HCT116 (cell line): Measurements from ENCODE around the gene ABCC8. TPM values are rescaled to one million over a fixed set of nuclear protein-coding genes. Genes with fewer than 3 reads are reported as not detected.

Source experiments
- ATAC-seq: fragments of 200-7000 bp; cut with Tn5 transposase; 2 replicates; pipeline ENCODE4 v1.9.1; 2020; ENCODE audit warnings: mild to moderate bottlenecking, moderate library complexity
- BruUV-seq: library from RNA; stranded (reverse); fragments of 400-500 nt; replicated peaks from 2 replicates; lab custom pipeline; 2021; lab: Mats Ljungman, UMichigan
- CTCF ChIA-PET: fragments of 300-600 bp; sonication (Branson Sonifier 250); formaldehyde crosslinking; loops from one replicate; lab custom pipeline; 2021; ENCODE audit warnings: antibody characterized with exemption; lab: Charles Lee
- POLR2A ChIA-PET: fragments of 300-600, 350-600 bp; sonication (Branson Sonifier 250); formaldehyde crosslinking; loops from one replicate; lab custom pipeline; 2021; ENCODE audit warnings: antibody characterized with exemption; lab: Charles Lee
- RAD21 ChIA-PET, 2 experiments: fragments of 300-600 bp; sonication (Branson Sonifier 250); formaldehyde crosslinking; loops; one replicate each; lab custom pipeline; 2023; ENCODE audit warnings: low total read pairs in 2 of 2; ENCODE audit not compliant: uncharacterized antibody in 2 of 2, unreplicated experiment in 2 of 2, low non-redundant PET in 1 of 2; lab: Charles Lee
- DNase-seq: peaks from one replicate; pipeline ENCODE4 v3.0.0-alpha.2; 2010; ENCODE audit warnings: low read depth, low spot score
- H2AFZ ChIP-seq: fragments of 200-600 bp; shearing (Covaris generic), sonication (generic); 2 replicates; pipeline ENCODE4 v1.6.1; 2017; ENCODE audit warnings: low read depth, mixed run types, mixed read lengths, antibody characterized with exemption, low read length; ENCODE audit not compliant: poor library complexity, severe bottlenecking
- H3K27ac ChIP-seq: 2 replicates; pipeline ENCODE4 v1.5.1; 2012; ENCODE audit warnings: low read depth, low read length
- H3K27me3 ChIP-seq: fragments of 200-600 bp; sonication (generic); 2 replicates; pipeline ENCODE4 v1.6.1; 2016; ENCODE audit warnings: mixed run types, low read length, mixed read lengths; ENCODE audit not compliant: insufficient read depth
- H3K36me3 ChIP-seq, 2 experiments: fragments of 200-500 bp in 1 of 2; fragments of 200-600 bp in 1 of 2; sonication (Bioruptor generic) in 1 of 2; sonication (generic) in 1 of 2; 2 replicates each; pipeline versions ENCODE4 v1.5.1 to v1.6.1; 2014 to 2016; ENCODE audit warnings: low read length in 2 of 2, inconsistent platforms in 1 of 2, mixed read lengths in 1 of 2, mixed run types in 1 of 2; ENCODE audit not compliant: insufficient read depth in 2 of 2, control insufficient read depth in 1 of 2
- H3K4me1 ChIP-seq, 2 experiments: fragments of 200-600 bp in 1 of 2; sonication (generic) in 1 of 2; 2 replicates each; pipeline versions ENCODE4 v1.5.1 to v1.6.1; 2012 to 2017; ENCODE audit warnings: low read length in 2 of 2, inconsistent platforms in 1 of 2, mild to moderate bottlenecking in 1 of 2, mixed read lengths in 1 of 2, mixed run types in 1 of 2, moderate library complexity in 1 of 2; ENCODE audit not compliant: insufficient read depth in 2 of 2, control insufficient read depth in 1 of 2
- H3K4me2 ChIP-seq: fragments of 200-600 bp; sonication (generic); 2 replicates; pipeline ENCODE4 v1.6.1; 2017; ENCODE audit warnings: mixed run types, low read length, mixed read lengths
- H3K4me3 ChIP-seq, 2 experiments: fragments of 200-600 bp in 1 of 2; sonication (generic) in 1 of 2; replicated peaks in 1 of 2; 2 replicates each; pipeline ENCODE4 v1.5.1; 2011 to 2016; ENCODE audit warnings: low read length in 2 of 2, control low read depth in 1 of 2, low read depth in 1 of 2, mild to moderate bottlenecking in 1 of 2, mixed read lengths in 1 of 2, mixed run types in 1 of 2
- H3K79me2 ChIP-seq: fragments of 200-600 bp; sonication (generic); 2 replicates; pipeline ENCODE4 v1.6.1; 2017; ENCODE audit warnings: mild to moderate bottlenecking, mixed run types, low read length, moderate library complexity, mixed read lengths; ENCODE audit not compliant: insufficient read depth
- H3K9ac ChIP-seq: fragments of 200-600 bp; sonication (generic); 2 replicates; pipeline ENCODE4 v1.6.1; 2016; ENCODE audit warnings: low read length, mixed read lengths
- H3K9me2 ChIP-seq: fragments of 200-600 bp; sonication (generic), shearing (Covaris generic); 2 replicates; pipeline ENCODE4 v1.6.1; 2017; ENCODE audit warnings: mixed run types, mild to moderate bottlenecking, moderate library complexity; ENCODE audit not compliant: insufficient read depth
- H3K9me3 ChIP-seq, 2 experiments: fragments of 200-500 bp in 1 of 2; fragments of 200-600 bp in 1 of 2; sonication (Bioruptor generic) in 1 of 2; sonication (generic) in 1 of 2; 2 replicates each; pipeline ENCODE4 v1.6.1; 2014 to 2017; ENCODE audit warnings: low read length in 2 of 2, mixed read lengths in 2 of 2, inconsistent platforms in 1 of 2, low read depth in 1 of 2, mild to moderate bottlenecking in 1 of 2, mixed run types in 1 of 2, moderate library complexity in 1 of 2; ENCODE audit not compliant: control insufficient read depth in 1 of 2, insufficient read depth in 1 of 2
- H4K20me1 ChIP-seq: fragments of 200-600 bp; sonication (generic), shearing (Covaris generic); 2 replicates; pipeline ENCODE4 v1.6.1; 2017; ENCODE audit warnings: mixed run types, mild to moderate bottlenecking, moderate library complexity; ENCODE audit not compliant: insufficient read depth
- CBX3 ChIP-seq: IDR thresholded peaks from 2 replicates; pipeline ENCODE4 v1.6.1; 2012; ENCODE audit warnings: low read depth
- CEBPB ChIP-seq: IDR thresholded peaks from 2 replicates; pipeline ENCODE4 v1.6.1; 2012; ENCODE audit warnings: low read depth
- EGR1 ChIP-seq: IDR thresholded peaks from 2 replicates; pipeline ENCODE4 v1.6.1; 2012; ENCODE audit warnings: low read depth
- EZH2 ChIP-seq: fragments of 200-600 bp; sonication (generic); IDR thresholded peaks from 2 replicates; pipeline ENCODE4 v1.6.1; 2017; ENCODE audit warnings: antibody characterized with exemption, mixed run types
- EZH2phosphoT487 ChIP-seq: fragments of 200-600 bp; IDR thresholded peaks from 2 replicates; pipeline ENCODE4 v1.6.1; 2018; ENCODE audit warnings: antibody characterized with exemption, borderline replicate concordance
- SIN3A ChIP-seq: IDR thresholded peaks from 2 replicates; pipeline ENCODE4 v1.6.1; 2012; ENCODE audit warnings: low read depth
- SRF ChIP-seq: IDR thresholded peaks from 2 replicates; pipeline ENCODE4 v1.6.1; 2012; ENCODE audit warnings: low read depth
- YY1 ChIP-seq: IDR thresholded peaks from 2 replicates; pipeline ENCODE4 v1.6.1; 2011; ENCODE audit warnings: low read length, low read depth, moderate library complexity, mild to moderate bottlenecking; ENCODE audit not compliant: insufficient replicate concordance; ENCODE audit errors: extremely low read depth
- intact Hi-C: fragments of 100-400 bp; cut with micrococcal nuclease; formaldehyde crosslinking; loops from 2 replicates; pipeline ENCODE4 v1.10.0; 2022
- total RNA-seq: library from RNA; stranded (reverse); gene quantifications from one replicate; pipeline ENCODE4 v1.2.1, GENCODE V29; 2021; ENCODE audit not compliant: unreplicated experiment
- TF ChIP-seq, protein P1 (sequence below), 3 experiments: fragments of 200-600 bp in 1 of 3; sonication (generic) in 1 of 3; IDR thresholded peaks in 2 of 3; conservative IDR thresholded peaks in 1 of 3; 2 replicates each; pipeline ENCODE4 v1.5.1; 2012 to 2017; ENCODE audit warnings: low read depth in 2 of 3, low read length in 2 of 3, antibody characterized with exemption in 1 of 3, borderline replicate concordance in 1 of 3, control low read depth in 1 of 3, mild to moderate bottlenecking in 1 of 3, mixed read lengths in 1 of 3, mixed run types in 1 of 3, moderate library complexity in 1 of 3; ENCODE audit not compliant: insufficient read depth in 1 of 3
- TF ChIP-seq, protein P2 (sequence below): IDR thresholded peaks from 2 replicates; pipeline ENCODE4 v1.6.1; 2012; ENCODE audit warnings: low read depth
- TF ChIP-seq, protein P3 (sequence below): IDR thresholded peaks from 2 replicates; pipeline ENCODE4 v1.6.1; 2012

Gene ABCC8
- total RNA-seq, 1 experiment from 2014 or later = 0.39 TPM

DNA sequence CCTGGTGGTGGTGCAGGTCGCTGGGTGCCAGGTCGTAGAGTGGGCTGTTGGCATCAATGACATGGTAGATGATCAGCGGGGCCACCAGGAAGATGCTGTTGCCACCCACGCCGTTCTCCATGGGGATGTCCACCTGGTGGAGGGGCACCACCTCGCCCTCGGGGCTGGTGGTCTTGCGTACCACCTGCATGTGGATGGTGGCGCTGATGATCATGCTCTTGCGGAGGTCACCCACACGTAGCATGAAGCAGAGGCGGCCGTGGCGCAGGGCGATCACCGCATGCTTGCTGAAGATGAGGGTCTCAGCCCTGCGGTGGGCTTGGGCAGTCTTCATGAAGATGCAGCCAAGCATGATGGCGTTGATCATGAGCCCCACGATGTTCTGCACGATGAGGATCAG is 89.4 kb downstream of the ABCC8 start:
- H3K36me3 ChIP-seq = no peaks in the 10 kb centered on the region
- RAD21 ChIA-PET = interaction anchor here in 1 of 2 experiments (0.9 kb wide), 1 partner anchor 117 kb away, joined by 4 read pairs; no protein-coding TSS in a partner anchor
- no peak overlapping the region for H2AFZ ChIP-seq
- H3K27ac ChIP-seq = no peak overlapping the region
- CTCF ChIA-PET = interaction anchor here (0.7 to 1.2 kb wide), 9 partner anchors 88 to 344 kb away, joined by 3 to 14 read pairs (median 4); no protein-coding TSS in a partner anchor
- no peak overlapping the region for H3K4me2 ChIP-seq
- TF ChIP-seq CBX3 (no peak), YY1 (no peak), EZH2 (no peak), EGR1 (no peak), SIN3A (no peak), EZH2phosphoT487 (no peak), SRF (no peak), CEBPB (no peak)
- TF ChIP-seq, protein P1, sequence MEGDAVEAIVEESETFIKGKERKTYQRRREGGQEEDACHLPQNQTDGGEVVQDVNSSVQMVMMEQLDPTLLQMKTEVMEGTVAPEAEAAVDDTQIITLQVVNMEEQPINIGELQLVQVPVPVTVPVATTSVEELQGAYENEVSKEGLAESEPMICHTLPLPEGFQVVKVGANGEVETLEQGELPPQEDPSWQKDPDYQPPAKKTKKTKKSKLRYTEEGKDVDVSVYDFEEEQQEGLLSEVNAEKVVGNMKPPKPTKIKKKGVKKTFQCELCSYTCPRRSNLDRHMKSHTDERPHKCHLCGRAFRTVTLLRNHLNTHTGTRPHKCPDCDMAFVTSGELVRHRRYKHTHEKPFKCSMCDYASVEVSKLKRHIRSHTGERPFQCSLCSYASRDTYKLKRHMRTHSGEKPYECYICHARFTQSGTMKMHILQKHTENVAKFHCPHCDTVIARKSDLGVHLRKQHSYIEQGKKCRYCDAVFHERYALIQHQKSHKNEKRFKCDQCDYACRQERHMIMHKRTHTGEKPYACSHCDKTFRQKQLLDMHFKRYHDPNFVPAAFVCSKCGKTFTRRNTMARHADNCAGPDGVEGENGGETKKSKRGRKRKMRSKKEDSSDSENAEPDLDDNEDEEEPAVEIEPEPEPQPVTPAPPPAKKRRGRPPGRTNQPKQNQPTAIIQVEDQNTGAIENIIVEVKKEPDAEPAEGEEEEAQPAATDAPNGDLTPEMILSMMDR (IDR thresholded peaks at IDR 0.05 in 2 of 3, conservative IDR thresholded peaks at IDR 0.05 in 1 of 3; ENCODE audit: borderline replicate concordance in 1 of 3, insufficient read depth in 1 of 3, low read depth in 2 of 3, low read length in 2 of 3) = no peak
- TF ChIP-seq, protein P2, sequence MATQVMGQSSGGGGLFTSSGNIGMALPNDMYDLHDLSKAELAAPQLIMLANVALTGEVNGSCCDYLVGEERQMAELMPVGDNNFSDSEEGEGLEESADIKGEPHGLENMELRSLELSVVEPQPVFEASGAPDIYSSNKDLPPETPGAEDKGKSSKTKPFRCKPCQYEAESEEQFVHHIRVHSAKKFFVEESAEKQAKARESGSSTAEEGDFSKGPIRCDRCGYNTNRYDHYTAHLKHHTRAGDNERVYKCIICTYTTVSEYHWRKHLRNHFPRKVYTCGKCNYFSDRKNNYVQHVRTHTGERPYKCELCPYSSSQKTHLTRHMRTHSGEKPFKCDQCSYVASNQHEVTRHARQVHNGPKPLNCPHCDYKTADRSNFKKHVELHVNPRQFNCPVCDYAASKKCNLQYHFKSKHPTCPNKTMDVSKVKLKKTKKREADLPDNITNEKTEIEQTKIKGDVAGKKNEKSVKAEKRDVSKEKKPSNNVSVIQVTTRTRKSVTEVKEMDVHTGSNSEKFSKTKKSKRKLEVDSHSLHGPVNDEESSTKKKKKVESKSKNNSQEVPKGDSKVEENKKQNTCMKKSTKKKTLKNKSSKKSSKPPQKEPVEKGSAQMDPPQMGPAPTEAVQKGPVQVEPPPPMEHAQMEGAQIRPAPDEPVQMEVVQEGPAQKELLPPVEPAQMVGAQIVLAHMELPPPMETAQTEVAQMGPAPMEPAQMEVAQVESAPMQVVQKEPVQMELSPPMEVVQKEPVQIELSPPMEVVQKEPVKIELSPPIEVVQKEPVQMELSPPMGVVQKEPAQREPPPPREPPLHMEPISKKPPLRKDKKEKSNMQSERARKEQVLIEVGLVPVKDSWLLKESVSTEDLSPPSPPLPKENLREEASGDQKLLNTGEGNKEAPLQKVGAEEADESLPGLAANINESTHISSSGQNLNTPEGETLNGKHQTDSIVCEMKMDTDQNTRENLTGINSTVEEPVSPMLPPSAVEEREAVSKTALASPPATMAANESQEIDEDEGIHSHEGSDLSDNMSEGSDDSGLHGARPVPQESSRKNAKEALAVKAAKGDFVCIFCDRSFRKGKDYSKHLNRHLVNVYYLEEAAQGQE = no peak
- TF ChIP-seq, protein P3, sequence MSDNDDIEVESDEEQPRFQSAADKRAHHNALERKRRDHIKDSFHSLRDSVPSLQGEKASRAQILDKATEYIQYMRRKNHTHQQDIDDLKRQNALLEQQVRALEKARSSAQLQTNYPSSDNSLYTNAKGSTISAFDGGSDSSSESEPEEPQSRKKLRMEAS = no peak
- H3K9me2 ChIP-seq = no peaks in the 10 kb centered on the region
- H3K79me2 ChIP-seq = no peaks in the 10 kb centered on the region
- BruUV-seq = no TSS peak
- H4K20me1 ChIP-seq = no peaks in the 10 kb centered on the region
- H3K27me3 ChIP-seq = no peaks in the 10 kb centered on the region
- no peak for DNase-seq
- no peak for ATAC-seq
- H3K9me3 ChIP-seq = no peaks in the 10 kb centered on the region
- H3K4me3 ChIP-seq = no peak overlapping the region
- intact Hi-C loops = loop anchor here (5.0 kb wide), 1 partner anchor 345 kb away; the partner anchor contains the start of gene KCNC1
- H3K9ac ChIP-seq = no peak overlapping the region
- H3K4me1 ChIP-seq = peaks cover 0 to 19% of the 10 kb centered on the region in 2 experiments; a peak in 3 of 4 replicates
- POLR2A ChIA-PET = no interaction called here
